Cerebellar cortex (tissue), 1 donor: ENCODE results near the gene UTP18.
"Not testable (repeated sequence)": the region's sequence is repeated elsewhere in the genome, so short reads cannot be mapped to it uniquely, and the experiment has no call there.

Experiments
- DNase-seq: peaks from one replicate; pipeline ENCODE4 v3.0.0-alpha.2; 2015; ENCODE audit warnings: low spot score

Gene UTP18

GRCh38 chr17:51259564-51260236 lies 646 bp upstream of the UTP18 start, which contains the start of gene MBTD1:
TSS of gene MBTD1 (minus strand) at chr17:51260049. CDS start at chr17:51225161, 34,888 bp downstream.
- peak; percentile 96 for DNase-seq

- DNase-seq: peak; percentile 48
Measured at GRCh38 chr17:51261024-51261963, 948 bp downstream of the UTP18 start.

- no peak for DNase-seq
Measured at GRCh38 chr17:51263006-51263405, 2.7 kb downstream of the UTP18 start.

- not testable (repeated sequence) for DNase-seq
Measured at GRCh38 chr17:51264466-51264865, 4.1 kb downstream of the UTP18 start.

GRCh38 chr17:51269991-51270390 lies 9.6 kb downstream of the UTP18 start:
- DNase-seq: no peak

GRCh38 chr17:51270636-51271035 lies 10.3 kb downstream of the UTP18 start:
- no peak for DNase-seq

- no peak for DNase-seq
Measured at GRCh38 chr17:51272812-51273211, 12.5 kb downstream of the UTP18 start.

- DNase-seq: no peak
Measured at GRCh38 chr17:51275381-51275780, 15.0 kb downstream of the UTP18 start.

- no peak for DNase-seq
Measured at GRCh38 chr17:51279183-51279582, 18.8 kb downstream of the UTP18 start.

- DNase-seq: no peak
Measured at GRCh38 chr17:51287412-51287811, 27.1 kb downstream of the UTP18 start.

GRCh38 chr17:51289696-51290111 lies 29.4 kb downstream of the UTP18 start:
- DNase-seq: no peak

- not testable (repeated sequence) for DNase-seq
Measured at GRCh38 chr17:51294338-51294737, 34.0 kb downstream of the UTP18 start.

GRCh38 chr17:51298508-51299371 lies 38.4 kb downstream of the UTP18 start:
- DNase-seq: peak; percentile 83

GRCh38 chr17:51299859-51300258 lies 39.5 kb downstream of the UTP18 start:
- DNase-seq: no peak

GRCh38 chr17:51305182-51305581 lies 44.8 kb downstream of the UTP18 start:
- no peak for DNase-seq

GRCh38 chr17:51312003-51312402 lies 51.7 kb downstream of the UTP18 start:
- not testable (repeated sequence) for DNase-seq

GRCh38 chr17:51319186-51319585 lies 58.8 kb downstream of the UTP18 start:
- DNase-seq: no peak

GRCh38 chr17:51322390-51323029 lies 62.2 kb downstream of the UTP18 start:
- DNase-seq: peak; percentile 53

- no peak for DNase-seq
Measured at GRCh38 chr17:51325471-51325870, 65.1 kb downstream of the UTP18 start.

- not testable (repeated sequence) for DNase-seq
Measured at GRCh38 chr17:51330861-51331503, 70.6 kb downstream of the UTP18 start.

- DNase-seq: no peak
Measured at GRCh38 chr17:51335006-51335590, 74.8 kb downstream of the UTP18 start.
